ENCODE measurements around the gene MGA. TPM values are rescaled to one million over a fixed set of nuclear protein-coding genes. Genes with fewer than 3 reads are reported as not detected.

The MGA gene
- total and polyA plus RNA-seq, 2 experiments from 2014 or later: 42.6 to 58.9 TPM

DNA sequence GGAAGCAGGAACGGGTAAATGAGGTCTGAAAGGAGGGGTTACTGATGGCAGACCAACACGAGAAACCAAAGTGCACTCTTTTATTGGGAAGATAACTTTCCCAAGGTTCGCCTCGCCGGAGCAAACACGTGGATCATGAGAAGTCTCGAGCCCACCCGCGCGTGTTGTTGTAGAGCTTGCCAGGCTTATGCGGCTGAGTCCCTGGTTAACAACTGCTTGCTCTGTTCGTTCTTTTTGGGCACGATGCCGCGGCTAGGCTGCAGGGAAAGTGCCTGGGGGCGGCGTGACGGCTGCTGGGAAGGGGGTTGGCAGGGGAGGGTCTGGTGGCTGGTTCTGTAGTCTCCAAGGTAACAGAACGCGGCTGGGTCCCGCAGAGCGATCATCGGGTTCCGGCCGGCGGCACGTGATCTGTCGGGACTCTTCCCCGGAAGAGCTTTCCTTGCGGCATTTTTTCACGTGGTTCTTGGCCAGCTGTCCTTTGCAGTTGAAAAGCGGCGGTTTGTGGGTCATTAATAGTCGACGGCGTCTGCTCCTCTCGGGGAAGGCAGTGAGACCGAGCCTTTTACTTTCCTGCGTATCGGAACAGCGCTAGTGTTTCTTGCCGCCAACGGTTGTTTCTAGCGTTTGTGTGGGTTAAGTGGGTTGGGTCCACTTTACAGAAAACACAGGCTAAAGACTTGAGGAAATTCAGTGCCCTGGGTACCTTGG, 1.5 kb downstream of the MGA start:
- peak overlapping the region; percentile 55 for H3K4me3 ChIP-seq
- H3F3A ChIP-seq (replicated peaks; ENCODE audit: low read depth): peaks cover 13% of the 10 kb centered on the region
- H2AFZ ChIP-seq: peak overlapping the region; percentile 64
- no peaks in the 10 kb centered on the region; the same call in 1 of the 3 replicates for H3K9me3 Mint-ChIP-seq
- H3K79me2 ChIP-seq (replicated peaks; ENCODE audit: insufficient read depth): peaks cover 52% of the 10 kb centered on the region
- H4K20me1 ChIP-seq (replicated peaks; ENCODE audit: insufficient read depth): peaks cover 22% of the 10 kb centered on the region
- H3K4me2 ChIP-seq: peak overlapping the region; percentile 93
- peak; percentile 49 for TF ChIP-seq CREB1 (CRISPR knock-in tag; IDR thresholded peaks at IDR 0.05; ENCODE audit: low read depth)
- no peak for TF ChIP-seq ZNF331 (CRISPR knock-in tag; IDR thresholded peaks at IDR 0.05; ENCODE audit: low read depth)
- peak; percentile 25; the same call in 1 of the 2 replicates for TF ChIP-seq POLR2AphosphoS5 (IDR thresholded peaks at IDR 0.05; ENCODE audit: low read depth)
- peaks cover 43% of the 10 kb centered on the region for H3K27me3 Mint-ChIP-seq (ENCODE audit: insufficient read depth, low read depth, poor library complexity)
- 0 out of 2 replicates have a peak overlapping the region, but pooled peaks have one; percentile 82 for H3K27ac ChIP-seq (ENCODE audit: low read depth)
- peaks cover 33% of the 10 kb centered on the region for H3K27me3 ChIP-seq (ENCODE audit: insufficient read depth)
- peak overlapping the region; percentile 92 for H3K4me3 Mint-ChIP-seq
- peaks cover 13% of the 10 kb centered on the region for H3K4me1 ChIP-seq (ENCODE audit: insufficient read depth)
- H3K27ac Mint-ChIP-seq: peak overlapping the region; percentile 56
- H3K4me1 Mint-ChIP-seq: peaks cover 19% of the 10 kb centered on the region
- DNase-seq (ENCODE audit: low spot score) (peak; percentile 95), ATAC-seq (peak; percentile 65)
- no peaks in the 10 kb centered on the region for H3K36me3 ChIP-seq (ENCODE audit: insufficient read depth)
- no peaks in the 10 kb centered on the region for H3K9me2 ChIP-seq (ENCODE audit: insufficient read depth)
- no peaks in the 10 kb centered on the region for H3K36me3 Mint-ChIP-seq (ENCODE audit: low read depth)

DNA sequence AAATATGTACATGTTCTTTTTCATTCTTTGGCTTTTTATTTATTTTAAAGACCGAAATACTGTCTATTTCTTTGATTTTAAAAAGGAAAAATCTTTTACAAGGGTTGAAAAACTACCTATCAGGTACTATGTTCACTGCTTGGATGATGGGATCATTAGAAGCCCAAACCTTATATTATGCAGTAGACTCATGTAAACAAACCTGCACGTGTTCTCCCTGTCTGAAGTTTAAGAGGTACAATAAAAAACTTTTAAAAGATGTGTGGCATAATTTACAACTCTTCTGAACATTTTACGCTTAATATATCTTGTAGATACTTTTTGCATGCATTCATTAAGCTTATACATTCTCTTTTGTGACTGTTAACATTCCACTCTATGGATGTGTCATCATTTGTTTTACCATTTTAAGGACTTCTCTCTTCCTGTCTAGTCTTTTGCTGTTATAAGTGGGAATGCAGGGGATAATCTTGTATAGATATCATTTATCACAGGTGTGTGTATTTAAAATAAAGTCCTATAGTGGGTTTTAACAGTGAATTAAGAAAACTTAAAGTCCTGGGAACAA, 6.2 kb downstream of the MGA start:
- Histone ChIP-seq H3K4me1 (ENCODE audit: insufficient read depth) (peaks cover 7% of the 10 kb centered on the region; the same call in 1 of the 2 replicates), H3K27me3 (ENCODE audit: insufficient read depth) (peaks cover under 1% of the 10 kb centered on the region; the same call in 1 of the 2 replicates), H3K9me2 (ENCODE audit: insufficient read depth) (no peaks in the 10 kb centered on the region), H3K79me2 (replicated peaks; ENCODE audit: insufficient read depth) (peaks cover 95% of the 10 kb centered on the region), H3K27ac (ENCODE audit: low read depth) (no peak overlapping the region), H3K4me2 (no peak overlapping the region), H2AFZ (no peak overlapping the region), H3F3A (replicated peaks; ENCODE audit: low read depth) (peaks cover 5% of the 10 kb centered on the region), H3K36me3 (ENCODE audit: insufficient read depth) (no peaks in the 10 kb centered on the region), H4K20me1 (replicated peaks; ENCODE audit: insufficient read depth) (peaks cover 40% of the 10 kb centered on the region), H3K4me3 (no peak overlapping the region)
- no peak for ATAC-seq
- peaks cover 9% of the 10 kb centered on the region for H3K4me1 Mint-ChIP-seq
- no peak overlapping the region for H3K4me3 Mint-ChIP-seq
- no peak overlapping the region for H3K27ac Mint-ChIP-seq
- no peak for DNase-seq (ENCODE audit: low spot score)
- H3K27me3 Mint-ChIP-seq (ENCODE audit: insufficient read depth, low read depth, poor library complexity): peaks cover 9% of the 10 kb centered on the region
- H3K9me3 Mint-ChIP-seq: no peaks in the 10 kb centered on the region; the same call in 2 of the 3 replicates
- TF ChIP-seq EZH2 (IDR thresholded peaks at IDR 0.05; ENCODE audit: low read depth, unreplicated experiment) (no peak), STAT1 (IDR thresholded peaks at IDR 0.05; ENCODE audit: unreplicated experiment) (no peak), EZH2phosphoT487 (IDR thresholded peaks at IDR 0.05; ENCODE audit: unreplicated experiment) (no peak)
- H3K36me3 Mint-ChIP-seq (ENCODE audit: low read depth): peaks cover 18% of the 10 kb centered on the region; the same call in 2 of the 3 replicates

DNA sequence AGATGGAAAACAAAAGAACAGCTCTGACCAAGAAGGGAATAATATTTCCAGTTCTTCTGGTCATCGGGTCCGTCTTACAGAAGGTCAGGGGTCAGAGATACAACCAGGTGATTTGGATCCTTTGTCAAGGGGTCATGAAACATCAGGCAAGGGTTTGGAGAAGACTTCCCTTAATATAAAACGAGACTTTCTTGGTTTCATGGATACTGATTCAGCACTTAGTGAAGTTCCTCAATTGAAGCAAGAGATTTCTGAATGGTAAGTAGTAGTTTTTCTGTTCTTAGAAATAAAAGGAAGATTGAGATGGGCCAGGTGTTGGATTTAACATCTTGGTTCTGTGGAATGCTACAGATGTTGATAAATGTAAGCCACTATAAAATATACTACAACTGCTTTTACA, 9.5 kb downstream of the MGA start:
- no peak overlapping the region for H3K4me3 ChIP-seq
- H4K20me1 ChIP-seq (replicated peaks; ENCODE audit: insufficient read depth): peaks cover 40% of the 10 kb centered on the region
- H3K9me3 Mint-ChIP-seq: no peaks in the 10 kb centered on the region
- H3K4me1 ChIP-seq (ENCODE audit: insufficient read depth): no peaks in the 10 kb centered on the region
- H3K4me1 Mint-ChIP-seq: no peaks in the 10 kb centered on the region; the same call in 1 of the 3 replicates
- no peak overlapping the region for H3K27ac ChIP-seq (ENCODE audit: low read depth)
- DNase-seq (ENCODE audit: low spot score) (no peak), ATAC-seq (no peak)
- no peaks in the 10 kb centered on the region for H3K9me2 ChIP-seq (ENCODE audit: insufficient read depth)
- no peak overlapping the region for H2AFZ ChIP-seq
- no peaks in the 10 kb centered on the region for H3F3A ChIP-seq (replicated peaks; ENCODE audit: low read depth)
- no peak overlapping the region for H3K27ac Mint-ChIP-seq
- H3K36me3 ChIP-seq (ENCODE audit: insufficient read depth): no peaks in the 10 kb centered on the region
- H3K27me3 Mint-ChIP-seq (ENCODE audit: insufficient read depth, low read depth, poor library complexity): peaks cover 5% of the 10 kb centered on the region
- H3K4me2 ChIP-seq: no peak overlapping the region
- peaks cover 100% of the 10 kb centered on the region for H3K79me2 ChIP-seq (replicated peaks; ENCODE audit: insufficient read depth)
- peaks cover 18% of the 10 kb centered on the region; the same call in 2 of the 3 replicates for H3K36me3 Mint-ChIP-seq (ENCODE audit: low read depth)
- no peaks in the 10 kb centered on the region for H3K27me3 ChIP-seq (ENCODE audit: insufficient read depth)
- H3K4me3 Mint-ChIP-seq: no peak overlapping the region
- TF ChIP-seq ZNF462 (CRISPR knock-in tag; IDR thresholded peaks at IDR 0.05) (no peak), ZNF331 (CRISPR knock-in tag; IDR thresholded peaks at IDR 0.05; ENCODE audit: low read depth) (no peak), EZH2phosphoT487 (IDR thresholded peaks at IDR 0.05; ENCODE audit: unreplicated experiment) (no peak), JUNB (IDR thresholded peaks at IDR 0.05; ENCODE audit: unreplicated experiment) (no peak), EZH2 (IDR thresholded peaks at IDR 0.05; ENCODE audit: low read depth, unreplicated experiment) (no peak), POLR2AphosphoS5 (IDR thresholded peaks at IDR 0.05; ENCODE audit: low read depth) (no peak), ZNF114 (CRISPR knock-in tag; IDR thresholded peaks at IDR 0.05) (no peak)
